Lung microvascular endothelial cell (primary cell): ENCODE measurements around the gene BCORL1. TPM values are rescaled to one million over a fixed set of nuclear protein-coding genes. Genes with fewer than 3 reads are reported as not detected.

ENCODE experiments used
- DNase-seq, 2 donors: peaks; one replicate each; pipeline versions ENCODE4 v3.0.0 to v3.0.0-alpha.2; 2010; ENCODE audit warnings: low read depth in 2 of 2
- total RNA-seq: library from RNA; depleted of rRNA; stranded (reverse); fragments of >200 nt; gene quantifications from 2 replicates; pipeline ENCODE4 v1.2.1, GENCODE V29; 2014

BCORL1 gene
- total RNA-seq, 1 donor from 2014 or later, result 2.0 TPM

DNA sequence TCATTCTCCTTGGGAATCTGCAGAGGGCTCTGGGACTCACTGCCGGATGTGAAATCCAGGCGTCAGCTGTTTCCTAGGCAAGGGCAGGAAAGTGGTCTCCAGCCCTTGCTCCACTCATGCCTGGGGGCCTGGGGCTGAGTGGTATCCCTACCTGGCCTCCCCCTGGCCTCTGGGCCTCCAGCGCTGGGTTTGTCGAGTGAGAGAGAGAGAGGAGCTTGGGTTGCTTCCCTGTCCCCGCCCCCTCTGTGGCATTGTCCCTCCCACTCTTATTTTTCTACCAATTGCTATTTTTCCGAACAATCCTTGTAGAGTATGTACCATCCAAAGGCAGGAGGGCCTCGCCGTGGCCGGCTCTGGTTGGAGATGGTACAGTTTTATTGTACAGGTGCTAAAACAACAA, 74.8 kb downstream of the BCORL1 start:
- peak in 1 of 2 donors; percentile 16 for DNase-seq

DNA sequence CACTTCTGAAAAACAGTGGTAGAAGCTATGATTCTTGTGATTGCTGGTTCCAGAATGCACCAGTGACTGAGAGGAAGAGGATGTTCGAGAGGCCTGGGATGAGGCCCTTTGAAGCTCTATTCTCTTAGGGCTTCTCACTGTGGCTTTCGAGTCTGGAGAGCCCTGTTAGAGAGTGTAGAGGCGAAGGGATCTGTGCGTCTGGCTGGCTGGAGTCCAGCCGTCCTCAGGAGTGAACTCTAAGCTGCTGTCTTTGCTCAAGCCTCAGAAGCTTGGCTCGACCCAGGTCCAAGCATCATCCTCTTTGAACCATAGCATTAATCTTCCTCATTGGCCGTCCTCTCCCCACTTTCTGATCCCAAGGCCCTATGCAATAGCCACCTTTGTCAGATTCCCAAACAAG, 76.2 kb downstream of the BCORL1 start:
- DNase-seq, result no peak

DNA sequence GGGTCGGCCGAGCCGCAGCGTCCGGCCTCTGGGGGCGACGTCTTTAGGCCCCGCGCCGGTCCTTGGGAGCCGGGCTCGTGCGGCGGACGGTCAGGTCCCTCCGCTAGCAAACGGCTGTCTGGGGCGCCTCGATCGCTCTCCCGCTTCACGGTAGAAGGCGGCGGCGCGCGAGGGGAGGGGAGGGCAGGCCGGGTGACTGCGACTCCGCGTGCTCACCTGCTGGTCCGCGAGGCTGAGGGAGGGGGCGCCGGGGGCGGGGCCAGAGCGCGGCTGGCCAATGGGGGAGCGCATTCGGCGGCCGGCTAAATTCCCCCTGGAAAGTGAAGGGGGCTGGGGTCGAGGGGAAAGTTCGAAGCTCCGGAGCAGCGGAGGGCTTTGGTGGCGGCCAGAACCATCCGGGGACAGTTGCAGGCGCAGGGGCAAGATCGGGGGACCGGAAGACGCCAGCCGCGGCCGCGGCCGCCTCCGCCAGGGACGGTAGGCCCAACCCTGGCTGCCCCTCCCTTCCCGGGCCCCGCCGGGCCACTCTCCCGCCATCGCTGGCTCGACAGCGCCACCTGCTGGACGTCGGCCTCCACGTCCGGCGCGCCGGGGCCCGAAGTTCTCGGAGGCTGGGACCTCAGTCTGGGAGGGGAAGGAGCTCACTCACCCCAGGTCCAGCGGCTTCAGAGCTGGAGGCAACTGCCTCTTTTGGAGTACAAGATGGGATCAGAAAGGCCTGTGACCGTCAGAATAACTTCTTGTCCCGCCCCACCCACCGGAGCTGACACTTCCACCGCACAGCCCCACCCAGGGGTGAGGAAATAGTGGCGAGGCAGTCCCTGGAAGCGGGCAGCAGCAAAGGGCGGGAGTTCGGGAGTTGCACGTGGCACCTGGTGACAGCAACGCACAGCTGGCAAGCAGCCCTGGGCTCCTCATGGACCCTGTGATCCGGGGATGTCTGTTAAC, 78.0 kb downstream of the BCORL1 start:
- DNase-seq, result peak; percentile 63 to 69

DNA sequence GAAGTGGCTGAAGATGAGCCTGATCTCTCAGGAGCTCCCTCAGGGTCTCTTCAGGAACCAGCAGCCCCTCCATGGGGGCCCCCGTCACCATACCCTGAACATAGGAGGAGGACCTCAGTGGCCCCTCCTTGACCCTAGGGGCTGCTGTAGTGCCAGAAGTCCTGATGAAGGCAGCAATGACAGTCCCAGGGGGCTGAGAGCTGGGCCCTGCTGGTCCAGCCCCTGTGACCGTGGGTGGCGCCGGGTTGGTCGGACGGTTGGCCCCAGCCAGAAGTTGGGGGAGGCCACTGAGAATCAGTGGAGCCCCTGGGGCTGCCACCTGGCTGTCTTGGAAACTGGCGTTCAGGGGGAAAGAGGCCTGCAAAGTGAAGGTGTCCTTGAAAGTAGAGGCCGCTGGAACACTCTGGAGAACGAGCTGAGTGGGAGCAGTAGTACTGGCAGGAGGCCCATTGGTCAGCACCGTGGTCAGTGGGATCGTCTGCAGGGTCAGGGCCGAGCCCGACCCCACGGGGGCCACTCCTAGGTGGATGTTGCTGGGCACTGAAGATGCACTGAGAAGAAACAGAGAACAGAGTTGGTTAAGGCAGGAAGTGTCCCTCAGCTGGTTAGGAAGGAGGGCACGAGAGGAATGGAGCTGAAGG, 84.7 kb downstream of the BCORL1 start:
- DNase-seq, result no peak

DNA sequence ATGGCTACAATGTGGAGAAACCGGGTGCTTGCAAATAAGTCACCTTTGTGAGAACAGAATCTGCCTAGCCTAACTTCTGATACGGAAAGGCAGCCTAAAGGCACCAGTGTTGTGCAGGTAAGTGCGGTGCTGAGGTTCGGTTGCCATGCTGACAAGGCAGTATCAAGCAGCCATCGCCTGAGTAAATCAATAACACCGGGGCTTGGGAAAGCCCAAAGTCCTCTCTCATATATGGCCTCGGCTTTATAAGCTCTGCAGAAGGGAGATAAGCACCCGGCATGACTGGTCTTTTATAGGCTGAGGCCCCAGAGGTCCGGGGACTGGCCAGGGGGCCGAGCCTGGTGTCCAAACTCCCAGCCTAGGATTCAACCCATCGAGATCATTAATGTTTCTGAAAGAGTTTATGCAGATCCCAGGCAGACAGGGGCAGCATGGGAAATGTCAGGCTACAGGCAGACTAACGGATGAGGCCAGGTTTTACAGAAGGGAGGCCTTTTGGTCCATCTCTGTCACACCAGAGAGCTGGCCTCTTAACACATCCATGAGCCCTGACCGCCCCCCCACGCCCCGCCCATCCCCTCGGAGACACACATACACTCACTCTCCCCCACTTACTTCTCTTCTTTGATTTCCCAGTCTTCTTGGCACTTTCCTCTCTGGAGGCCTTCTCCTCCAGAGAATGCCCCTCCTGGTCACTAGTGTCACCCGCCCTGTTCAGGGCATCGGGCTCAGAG, 89.3 kb downstream of the BCORL1 start:
- no peak for DNase-seq

DNA sequence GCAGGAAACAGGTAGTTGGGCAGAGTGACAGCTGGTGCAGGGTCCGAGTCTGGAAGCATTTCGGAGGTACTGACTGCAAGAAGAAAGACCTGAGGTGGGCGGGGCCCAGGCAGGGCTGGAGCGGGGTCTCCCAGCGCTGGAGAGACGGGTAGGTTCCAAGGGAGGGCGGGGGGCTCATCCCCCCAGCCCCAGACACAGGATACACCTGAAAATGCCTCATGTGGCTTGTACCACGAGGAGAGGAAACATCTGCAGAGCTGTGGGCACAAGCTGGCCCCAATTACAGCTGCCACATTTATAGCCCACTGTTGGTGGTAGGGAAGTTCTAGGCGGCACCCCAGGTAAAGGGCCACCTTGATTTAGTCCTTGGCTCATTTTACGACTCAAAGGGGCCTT, 89.9 kb downstream of the BCORL1 start:
- no peak for DNase-seq

DNA sequence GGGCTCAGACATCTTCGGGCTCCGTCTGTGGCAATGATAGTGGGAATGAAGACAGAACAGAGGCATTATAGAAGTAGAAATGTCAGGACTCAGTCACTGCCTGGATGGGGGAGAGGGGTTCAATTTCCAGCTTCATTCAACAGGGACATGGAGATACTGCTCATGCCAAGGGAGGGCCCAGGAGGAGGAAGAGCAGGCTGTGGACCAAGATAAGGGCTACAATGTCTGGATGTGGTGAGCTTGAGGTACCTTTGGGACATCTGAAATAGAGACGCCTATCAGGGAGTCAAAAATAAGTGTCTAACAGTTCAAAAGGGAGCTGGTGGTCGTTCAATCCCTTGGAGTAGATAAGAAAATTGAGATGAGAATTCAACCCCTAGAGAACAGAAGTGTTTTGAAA, 93.3 kb downstream of the BCORL1 start:
- DNase-seq, result no peak

DNA sequence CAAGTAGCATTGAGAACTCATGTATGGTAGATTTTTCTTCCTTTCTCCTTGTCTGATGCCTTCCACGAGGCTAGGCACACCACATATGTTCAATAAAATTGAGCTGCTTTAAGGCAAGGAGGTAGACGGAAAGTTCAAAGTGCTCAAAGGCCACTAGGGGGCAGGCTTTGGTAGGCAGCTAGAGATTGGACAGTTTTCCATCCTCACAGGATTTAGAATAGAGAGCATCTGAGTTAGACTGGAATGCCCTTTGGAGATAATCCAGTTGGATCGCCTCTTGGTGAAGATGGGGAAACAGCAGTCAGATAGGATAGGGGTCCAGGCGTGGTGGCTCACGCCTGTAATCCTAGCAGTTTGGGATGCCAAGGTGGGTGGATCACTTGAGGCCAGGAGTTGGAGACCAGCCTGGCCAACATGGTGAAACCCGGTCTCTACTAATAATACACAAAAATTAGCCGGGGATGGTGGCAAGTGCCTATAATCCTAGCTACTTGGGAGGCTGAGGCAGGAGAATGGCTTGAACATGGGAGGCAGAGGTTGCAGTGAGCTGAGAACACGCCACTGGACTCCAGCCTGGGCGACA, 97.5 kb downstream of the BCORL1 start:
- DNase-seq, result peak; percentile 70 to 83

DNA sequence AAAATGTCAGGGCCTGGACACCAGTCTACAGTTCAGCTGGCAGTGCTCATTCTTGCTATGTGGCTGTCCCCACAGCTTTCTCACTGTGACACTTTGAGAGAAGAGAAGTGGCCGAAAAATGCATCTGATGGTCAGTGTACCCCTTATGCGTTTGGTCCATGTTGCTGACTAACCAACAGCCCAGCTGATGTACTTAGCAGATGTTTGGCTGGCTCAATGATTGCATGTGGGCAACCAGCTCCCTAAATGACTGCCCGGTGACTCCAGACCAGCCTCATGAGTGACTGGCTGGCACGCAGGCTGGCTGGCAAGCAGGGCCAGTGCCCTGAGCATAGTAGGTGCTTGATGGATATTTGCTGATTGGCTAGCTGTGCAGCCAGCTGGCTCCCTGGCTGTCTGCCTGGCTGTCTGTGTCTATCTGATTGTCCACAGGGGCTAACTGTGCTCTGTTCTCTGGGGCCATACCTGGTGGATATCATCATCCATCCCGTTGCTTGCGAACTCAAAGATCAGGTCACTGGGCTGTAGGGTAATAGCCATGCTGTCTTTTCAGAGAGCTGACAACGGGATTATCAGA, 98.4 kb downstream of the BCORL1 start:
- no peak for DNase-seq

DNA sequence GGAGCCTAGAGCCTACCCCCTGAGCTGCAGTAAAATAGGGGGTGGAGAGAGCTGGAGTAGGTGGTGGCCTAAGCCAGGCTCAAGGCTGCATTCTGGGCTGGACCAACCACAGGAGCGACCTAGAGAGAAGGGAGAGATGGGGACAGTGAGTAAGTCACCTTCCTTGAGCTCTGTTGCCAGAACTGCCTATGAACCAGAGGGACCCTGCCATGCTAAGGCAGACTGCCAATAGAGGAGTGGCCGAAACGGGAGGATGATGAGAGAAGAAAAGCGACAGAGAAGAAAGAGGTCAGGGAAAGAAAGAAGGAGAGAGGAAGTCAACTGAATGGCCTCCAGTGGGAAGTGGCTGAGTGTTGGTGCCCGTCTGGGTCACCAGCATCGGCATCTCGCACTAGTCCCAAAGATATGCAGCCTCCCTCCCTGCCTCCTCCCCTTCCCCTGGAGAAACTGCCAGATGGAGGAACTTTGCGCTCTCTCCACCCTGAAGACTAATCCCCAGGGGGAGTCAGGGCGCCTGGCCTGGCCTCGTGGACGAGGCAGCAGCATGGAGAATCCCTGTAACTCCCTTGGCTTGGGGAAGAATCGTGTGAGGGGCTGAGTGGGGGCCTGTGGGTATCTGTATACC, 99.1 kb downstream of the BCORL1 start:
- DNase-seq, result no peak

DNA sequence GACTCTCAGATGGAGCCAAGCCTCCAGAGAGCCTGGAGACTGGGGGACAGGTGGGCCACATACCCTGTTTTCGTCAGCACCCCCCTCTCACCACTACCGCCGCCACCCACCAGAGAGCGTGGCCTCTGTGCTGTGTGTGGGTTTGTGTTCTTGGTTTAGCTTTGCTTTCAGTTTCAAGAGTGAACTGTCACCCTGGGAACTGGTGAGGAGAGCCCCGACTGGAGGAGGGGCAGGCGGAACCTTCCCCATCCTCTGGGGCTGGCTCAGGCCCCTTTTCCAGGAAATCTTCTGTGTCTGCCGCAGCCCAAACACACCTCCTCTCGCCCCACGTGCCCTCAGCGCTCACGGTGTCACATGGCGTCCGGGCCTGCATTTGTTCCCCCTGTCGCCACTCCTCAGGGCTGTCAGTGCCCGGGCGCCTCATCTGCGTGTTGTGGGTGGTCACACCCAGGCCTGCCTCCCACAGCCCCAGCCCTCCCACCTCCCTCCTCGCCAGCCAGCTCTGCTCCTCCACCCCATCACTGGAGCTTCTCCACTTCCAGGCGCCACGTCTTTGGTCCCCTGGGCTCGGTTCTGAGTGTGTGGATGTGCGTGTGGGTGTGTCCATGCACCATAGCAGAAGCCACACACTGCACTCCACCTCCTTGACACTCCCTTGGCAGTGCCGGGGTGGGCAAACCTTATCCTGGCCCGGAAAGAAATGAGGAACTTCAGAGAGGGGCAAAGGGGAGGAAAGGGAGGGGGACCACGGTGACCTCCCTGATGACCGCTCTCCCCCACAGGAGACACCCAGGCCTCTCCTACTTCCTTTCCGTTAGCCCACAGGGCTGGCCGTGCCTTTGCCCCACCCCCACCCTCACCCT, 100.0 kb downstream of the BCORL1 start:
- DNase-seq, result peak; percentile 45 to 47

DNA sequence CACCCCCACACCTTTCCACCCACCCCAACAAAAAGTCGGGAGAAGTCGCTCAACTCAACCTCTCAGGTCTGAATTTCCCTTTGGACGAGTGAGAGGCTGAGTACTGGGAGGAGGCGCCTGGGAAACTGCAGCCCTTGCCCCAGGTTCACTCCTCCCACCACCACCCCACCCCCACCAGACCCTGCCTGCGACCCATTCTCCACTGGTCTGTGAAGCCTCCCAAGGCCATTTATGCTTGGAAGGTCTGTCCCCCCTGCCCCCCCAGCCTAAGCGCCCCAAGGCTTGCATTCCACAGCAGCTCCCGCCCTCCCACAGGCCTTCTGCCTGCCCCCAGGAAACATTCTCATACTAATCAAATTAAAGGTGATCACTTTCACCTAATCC, 100.7 kb downstream of the BCORL1 start:
- no peak for DNase-seq

DNA sequence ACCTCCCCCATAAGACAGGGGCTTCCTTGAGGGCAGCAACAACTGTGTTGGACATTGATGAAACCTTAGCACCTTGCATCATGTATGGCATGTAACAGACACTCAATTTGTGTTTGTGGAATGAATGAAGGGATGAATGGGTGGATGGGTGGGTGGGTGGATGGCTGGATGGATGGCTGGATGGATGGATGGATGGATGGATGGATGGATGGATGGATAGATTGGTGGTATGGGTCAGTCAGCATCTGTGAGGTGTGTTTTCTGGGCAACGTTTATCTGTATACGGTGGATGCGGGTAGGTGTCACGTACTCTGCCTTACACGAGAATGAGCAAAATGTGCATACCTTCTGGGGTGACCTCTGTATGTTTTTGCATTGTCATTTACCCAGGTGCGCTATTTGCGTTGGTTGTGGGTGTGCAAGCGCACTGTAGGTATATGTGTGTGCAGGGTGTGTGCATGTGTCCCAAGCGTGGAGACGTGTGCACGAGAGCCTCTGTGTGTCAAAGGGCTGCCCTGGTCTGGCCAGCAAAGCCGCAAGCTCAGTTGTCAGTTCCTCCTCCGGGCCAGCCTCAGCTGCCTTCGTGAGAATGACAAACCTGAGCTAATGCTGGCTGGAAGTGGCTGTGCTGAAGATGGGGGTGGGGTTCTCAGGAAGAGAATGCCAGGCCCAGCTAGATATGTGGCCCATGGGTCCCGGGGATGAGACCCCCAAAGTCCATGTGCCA, 101.4 kb downstream of the BCORL1 start:
- DNase-seq, result no peak

DNA sequence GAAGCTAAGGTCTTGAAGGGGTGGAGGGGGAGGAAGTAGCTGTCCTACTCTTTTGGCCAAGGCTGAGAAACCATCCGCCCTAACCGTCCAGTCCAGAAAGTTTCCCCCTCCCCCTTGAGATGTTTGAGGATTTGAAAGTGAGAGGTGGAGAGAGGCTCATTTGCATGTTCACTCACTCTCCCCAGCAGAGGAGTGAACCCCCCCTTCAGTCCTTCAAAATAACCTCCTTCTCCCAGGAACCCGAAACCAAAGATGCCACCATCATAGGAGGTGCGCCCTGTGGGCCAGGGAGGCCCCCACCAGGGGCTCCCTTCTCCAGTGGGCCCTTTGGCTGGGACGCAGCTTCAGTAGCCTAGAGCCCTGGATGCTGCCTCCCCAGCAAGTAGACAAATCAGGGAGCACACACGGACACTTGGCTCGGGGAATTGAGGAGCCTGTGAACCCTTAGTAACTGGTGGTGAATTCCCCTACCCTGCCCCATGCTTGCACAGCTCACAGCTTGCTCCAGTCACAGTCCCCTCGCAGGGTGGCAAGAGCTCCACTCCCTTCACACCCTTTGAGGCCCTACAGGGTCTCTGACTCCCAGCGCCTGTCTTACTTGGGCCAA, 102.3 kb downstream of the BCORL1 start:
- DNase-seq, result no peak

DNA sequence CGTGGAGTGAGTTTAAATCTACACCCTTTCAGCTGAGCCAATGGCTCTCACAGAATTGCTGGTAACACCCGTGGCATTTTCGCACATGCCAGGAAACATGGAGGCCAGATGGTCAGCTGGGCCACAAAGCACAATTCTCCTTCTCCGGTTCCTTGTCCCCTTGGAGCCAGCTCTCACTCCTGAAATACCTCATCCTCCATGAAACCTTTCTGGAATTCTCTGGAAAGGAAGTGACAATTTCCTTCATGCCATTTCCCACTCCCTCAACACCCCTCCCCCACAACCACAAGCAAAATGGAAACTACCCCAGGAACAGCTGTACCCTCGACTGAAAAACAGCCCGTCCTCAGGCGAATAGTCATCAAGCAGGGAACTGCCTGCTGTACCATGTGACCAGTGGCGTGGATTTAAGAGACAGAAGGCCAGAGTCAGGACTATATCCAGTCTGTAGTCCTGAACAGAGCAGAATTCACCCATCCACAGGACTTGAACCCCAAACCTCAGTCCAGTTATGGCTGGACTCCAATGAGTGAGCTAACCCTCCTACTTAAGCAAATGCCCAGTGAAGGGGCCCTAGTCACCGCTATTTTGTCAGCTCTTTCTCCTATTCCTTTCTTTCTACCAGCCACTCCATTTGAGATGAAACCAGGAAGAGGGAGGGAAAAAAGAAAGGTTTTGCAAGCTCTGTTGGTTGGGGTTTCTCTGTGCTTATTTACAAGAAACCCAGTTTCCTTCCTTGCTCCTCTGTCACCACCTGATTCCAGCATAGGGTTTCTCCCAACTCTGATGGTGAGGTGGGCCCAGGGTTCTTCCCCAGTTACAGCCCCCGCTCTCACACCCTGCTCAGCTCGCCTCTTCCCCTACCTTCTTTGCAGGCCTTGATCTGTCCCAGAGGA, 103.4 kb downstream of the BCORL1 start:
- DNase-seq, result peak; percentile 92 to 94

DNA sequence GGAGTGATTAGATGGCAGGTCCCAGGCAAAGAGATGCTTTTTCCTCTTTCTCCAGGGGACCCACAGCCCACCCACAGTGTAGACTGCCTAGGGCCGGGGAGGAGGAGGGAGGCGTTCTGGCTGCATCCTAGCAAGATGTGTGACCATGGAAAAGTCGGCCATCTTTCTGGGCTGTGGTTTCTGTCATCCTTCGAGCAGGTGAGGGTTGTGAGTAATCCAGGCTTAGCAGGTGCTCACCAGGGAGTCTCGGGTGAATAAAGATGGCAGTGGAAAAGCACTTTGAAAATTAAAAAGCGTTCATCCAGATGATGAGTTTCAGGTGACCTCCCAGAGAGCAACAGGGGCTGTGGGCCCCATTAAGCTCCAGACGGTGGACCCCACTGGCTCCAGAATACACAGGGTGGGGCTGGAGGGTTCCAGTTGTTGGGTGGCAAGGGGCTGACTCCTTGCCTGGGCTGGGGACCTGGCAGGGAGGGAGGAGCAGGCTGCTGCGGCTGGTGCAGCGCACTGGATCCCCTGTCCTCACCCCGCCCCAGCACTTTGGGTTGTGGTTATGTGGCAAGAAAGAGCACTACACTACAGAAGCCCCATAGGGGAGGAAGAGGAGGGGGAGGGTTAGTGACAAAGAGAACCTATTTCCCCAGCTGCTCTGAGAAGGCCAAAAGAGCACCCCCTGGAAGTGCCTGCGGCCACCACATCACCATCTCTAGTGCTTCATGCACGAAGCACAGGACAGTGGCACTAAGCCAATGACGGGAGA, 104.2 kb downstream of the BCORL1 start:
- DNase-seq, result no peak

DNA sequence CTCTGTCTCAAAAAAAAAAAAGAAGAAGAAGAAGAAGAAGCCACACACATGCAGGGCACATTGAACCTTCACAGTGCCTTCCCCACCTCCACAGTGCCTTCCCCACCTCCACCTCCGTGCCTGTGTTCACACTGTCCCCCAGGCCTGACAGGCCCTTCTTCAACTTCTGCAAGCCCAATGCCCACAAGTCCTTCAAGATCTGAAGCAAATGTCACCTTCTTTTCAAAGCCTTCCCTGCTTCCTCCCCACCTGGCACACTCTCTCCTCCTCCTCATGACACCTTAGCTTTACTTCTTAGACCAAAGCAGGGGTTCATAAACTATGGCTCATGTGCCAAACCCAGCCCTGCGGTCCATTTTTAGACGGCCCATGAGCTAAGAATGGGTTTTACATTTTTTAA, 107.9 kb downstream of the BCORL1 start:
- DNase-seq, result no peak
